Upper lobe of left lung (tissue), 4 donors: ENCODE measurements around the gene SCN2A.

Experiments used
- EP300 ChIP-seq, 4 donors: sonication (generic); formaldehyde crosslinking; IDR thresholded peaks; one replicate each; pipeline ENCODE4 v1.5.1; 2017; ENCODE audit warnings: antibody characterized with exemption in 4 of 4, control low read depth in 2 of 4
- POLR2A ChIP-seq, 4 donors: fragments of 450-650 bp; IDR thresholded peaks; one replicate each; pipeline ENCODE4 v1.5.1; 2016 to 2017; ENCODE audit warnings: antibody characterized with exemption in 4 of 4, mild to moderate bottlenecking in 2 of 4
- POLR2AphosphoS5 ChIP-seq, 2 donors: sonication (generic); formaldehyde crosslinking; IDR thresholded peaks; one replicate each; pipeline ENCODE4 v1.5.1; 2017; ENCODE audit warnings: antibody characterized with exemption in 2 of 2
- TF ChIP-seq, protein P1 (sequence below), 6 experiments: fragments of 450-650 bp in 4 of 6; fragments of 200-600 bp in 2 of 6; sonication (generic) in 2 of 6; IDR thresholded peaks; one replicate each; pipeline ENCODE4 v1.5.1; 2016 to 2019; ENCODE audit warnings: antibody characterized with exemption in 6 of 6

DNA sequence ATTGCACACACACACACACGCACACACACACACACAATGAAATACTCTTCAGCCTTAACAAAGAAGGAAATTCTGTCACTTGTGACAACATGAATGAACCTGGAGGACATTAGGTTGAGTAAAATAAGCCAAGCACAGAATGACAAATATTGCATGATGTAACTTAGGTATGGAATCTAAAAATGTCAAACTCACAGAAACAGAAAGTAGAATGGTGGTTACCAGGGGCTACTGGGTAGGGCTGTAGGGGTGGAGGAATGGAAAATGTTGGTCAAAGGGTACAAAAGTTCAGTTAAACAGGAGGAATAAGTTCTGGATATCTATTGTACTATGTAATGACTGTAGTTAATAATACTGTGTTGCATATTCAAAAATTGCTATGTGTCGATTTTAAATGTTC, 29.5 kb downstream of the SCN2A start:
- TF ChIP-seq, protein P1, sequence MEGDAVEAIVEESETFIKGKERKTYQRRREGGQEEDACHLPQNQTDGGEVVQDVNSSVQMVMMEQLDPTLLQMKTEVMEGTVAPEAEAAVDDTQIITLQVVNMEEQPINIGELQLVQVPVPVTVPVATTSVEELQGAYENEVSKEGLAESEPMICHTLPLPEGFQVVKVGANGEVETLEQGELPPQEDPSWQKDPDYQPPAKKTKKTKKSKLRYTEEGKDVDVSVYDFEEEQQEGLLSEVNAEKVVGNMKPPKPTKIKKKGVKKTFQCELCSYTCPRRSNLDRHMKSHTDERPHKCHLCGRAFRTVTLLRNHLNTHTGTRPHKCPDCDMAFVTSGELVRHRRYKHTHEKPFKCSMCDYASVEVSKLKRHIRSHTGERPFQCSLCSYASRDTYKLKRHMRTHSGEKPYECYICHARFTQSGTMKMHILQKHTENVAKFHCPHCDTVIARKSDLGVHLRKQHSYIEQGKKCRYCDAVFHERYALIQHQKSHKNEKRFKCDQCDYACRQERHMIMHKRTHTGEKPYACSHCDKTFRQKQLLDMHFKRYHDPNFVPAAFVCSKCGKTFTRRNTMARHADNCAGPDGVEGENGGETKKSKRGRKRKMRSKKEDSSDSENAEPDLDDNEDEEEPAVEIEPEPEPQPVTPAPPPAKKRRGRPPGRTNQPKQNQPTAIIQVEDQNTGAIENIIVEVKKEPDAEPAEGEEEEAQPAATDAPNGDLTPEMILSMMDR (IDR thresholded peaks at IDR 0.05) = no peak
- no peak for TF ChIP-seq EP300 (IDR thresholded peaks at IDR 0.05)
- no peak for TF ChIP-seq POLR2A (IDR thresholded peaks at IDR 0.05)
- no peak for TF ChIP-seq POLR2AphosphoS5 (IDR thresholded peaks at IDR 0.05)
